Progenitor cell of endocrine pancreas (in vitro differentiated cells): ENCODE measurements around the gene TST. TPM values are rescaled to one million over a fixed set of nuclear protein-coding genes. Genes with fewer than 3 reads are reported as not detected.

Experiments used
- DNase-seq: peaks from one replicate; pipeline ENCODE4 v3.0.0; 2021; ENCODE audit warnings: low spot score; ENCODE audit not compliant: unreplicated experiment
- H3K27ac Mint-ChIP-seq: 2 replicates; pipeline ENCODE4 v1.8.0; 2021; ENCODE audit warnings: mild to moderate bottlenecking, moderate library complexity, mixed read lengths
- H3K27me3 Mint-ChIP-seq: 2 replicates; pipeline ENCODE4 v1.8.0; 2021; ENCODE audit warnings: mixed read lengths
- H3K36me3 Mint-ChIP-seq: 2 replicates; pipeline ENCODE4 v1.8.0; 2022; ENCODE audit warnings: mixed read lengths; ENCODE audit not compliant: insufficient read depth
- H3K4me1 Mint-ChIP-seq: 2 replicates; pipeline ENCODE4 v1.8.0; 2021; ENCODE audit warnings: low read depth, mixed read lengths
- H3K4me3 Mint-ChIP-seq: 2 replicates; pipeline ENCODE4 v1.8.0; 2021; ENCODE audit warnings: low read depth, mild to moderate bottlenecking, moderate library complexity, mixed read lengths
- H3K9me3 Mint-ChIP-seq: 2 replicates; pipeline ENCODE4 v1.8.0; 2021; ENCODE audit warnings: low read depth, mixed read lengths
- total RNA-seq: library from RNA; stranded (reverse); gene quantifications from 2 replicates; pipeline ENCODE4 v1.2.1, GENCODE V29; 2021
- TF ChIP-seq, protein P1 (sequence below): fragments of 200-600 bp; sonication (generic); IDR thresholded peaks from one replicate; pipeline ENCODE4 v1.5.0; 2021; ENCODE audit warnings: antibody characterized with exemption, mild to moderate bottlenecking; ENCODE audit not compliant: unreplicated experiment

The TST gene
- total RNA-seq, 1 donor from 2014 or later, result 44.5 TPM

DNA sequence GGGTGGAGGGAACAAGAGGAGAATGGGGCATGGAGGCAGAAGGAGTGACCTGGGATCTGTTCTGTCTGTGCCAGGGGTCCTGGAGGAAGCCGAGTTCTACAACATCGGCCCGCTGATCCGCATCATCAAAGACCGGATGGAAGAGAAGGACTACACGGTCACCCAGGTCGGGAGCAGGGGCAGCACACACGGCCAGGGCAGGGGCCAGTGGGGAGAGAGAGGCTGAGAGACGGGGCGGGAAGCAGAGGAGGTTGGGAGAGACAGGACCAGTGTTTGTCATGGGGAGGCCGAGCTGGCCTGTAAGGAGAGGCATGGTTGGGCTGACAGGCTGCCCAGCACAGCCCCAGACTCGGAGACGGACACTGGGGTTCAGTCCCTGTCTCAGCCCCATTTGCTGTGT, 37.0 kb upstream of the TST start:
- Mint-ChIP-seq H3K4me3 (no peak overlapping the region), H3K4me1 (peaks cover 5% of the 10 kb centered on the region), H3K27ac (no peak overlapping the region), H3K9me3 (no peaks in the 10 kb centered on the region), H3K36me3 (peaks cover 2% of the 10 kb centered on the region), H3K27me3 (peaks cover 4% of the 10 kb centered on the region)
- DNase-seq, result no peak
- TF ChIP-seq, protein P1, sequence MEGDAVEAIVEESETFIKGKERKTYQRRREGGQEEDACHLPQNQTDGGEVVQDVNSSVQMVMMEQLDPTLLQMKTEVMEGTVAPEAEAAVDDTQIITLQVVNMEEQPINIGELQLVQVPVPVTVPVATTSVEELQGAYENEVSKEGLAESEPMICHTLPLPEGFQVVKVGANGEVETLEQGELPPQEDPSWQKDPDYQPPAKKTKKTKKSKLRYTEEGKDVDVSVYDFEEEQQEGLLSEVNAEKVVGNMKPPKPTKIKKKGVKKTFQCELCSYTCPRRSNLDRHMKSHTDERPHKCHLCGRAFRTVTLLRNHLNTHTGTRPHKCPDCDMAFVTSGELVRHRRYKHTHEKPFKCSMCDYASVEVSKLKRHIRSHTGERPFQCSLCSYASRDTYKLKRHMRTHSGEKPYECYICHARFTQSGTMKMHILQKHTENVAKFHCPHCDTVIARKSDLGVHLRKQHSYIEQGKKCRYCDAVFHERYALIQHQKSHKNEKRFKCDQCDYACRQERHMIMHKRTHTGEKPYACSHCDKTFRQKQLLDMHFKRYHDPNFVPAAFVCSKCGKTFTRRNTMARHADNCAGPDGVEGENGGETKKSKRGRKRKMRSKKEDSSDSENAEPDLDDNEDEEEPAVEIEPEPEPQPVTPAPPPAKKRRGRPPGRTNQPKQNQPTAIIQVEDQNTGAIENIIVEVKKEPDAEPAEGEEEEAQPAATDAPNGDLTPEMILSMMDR, result no peak

DNA sequence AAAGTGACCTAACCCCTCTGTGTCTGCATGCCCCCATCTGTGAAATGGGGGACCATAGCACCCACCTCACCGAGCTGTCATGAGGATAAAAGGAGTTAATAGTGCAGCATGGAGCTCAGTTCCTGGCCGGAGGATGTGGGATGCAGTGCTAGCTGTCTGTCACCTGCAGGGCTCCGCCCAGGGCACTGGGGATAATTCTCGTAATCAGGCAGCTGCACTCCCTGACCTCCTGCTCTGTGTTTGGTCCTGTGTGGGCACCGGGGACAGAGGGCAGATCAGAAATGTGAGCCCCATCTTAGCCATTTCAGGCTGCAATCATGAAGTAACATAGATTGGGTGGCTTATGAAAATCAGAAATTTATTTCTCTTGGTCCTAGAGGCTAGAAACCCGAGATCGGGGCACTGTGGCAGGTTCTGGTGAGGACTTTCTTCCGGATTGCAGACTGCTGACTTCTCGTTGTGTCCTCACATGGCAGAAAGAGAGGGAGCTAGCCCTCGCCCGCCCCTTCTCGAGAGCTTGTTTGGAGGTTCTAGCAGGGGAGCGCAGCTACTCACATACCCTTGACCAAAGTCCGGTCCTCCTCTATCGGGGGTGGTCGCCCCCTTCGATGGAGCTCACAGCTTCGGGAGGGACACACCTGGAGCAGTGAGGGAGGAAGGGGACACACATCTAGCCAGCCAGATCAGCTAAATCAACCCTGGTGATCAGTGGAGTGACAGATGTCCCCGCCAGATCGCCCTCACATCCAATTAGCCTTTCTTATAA, 35.5 kb upstream of the TST start:
- no peaks in the 10 kb centered on the region for H3K9me3 Mint-ChIP-seq
- no peak overlapping the region for H3K27ac Mint-ChIP-seq
- H3K36me3 Mint-ChIP-seq, result peaks cover 2% of the 10 kb centered on the region
- H3K4me1 Mint-ChIP-seq, result peaks cover 6% of the 10 kb centered on the region
- H3K4me3 Mint-ChIP-seq, result no peak overlapping the region
- H3K27me3 Mint-ChIP-seq, result peaks cover 4% of the 10 kb centered on the region
- no peak for DNase-seq
- TF ChIP-seq, protein P1, result no peak

DNA sequence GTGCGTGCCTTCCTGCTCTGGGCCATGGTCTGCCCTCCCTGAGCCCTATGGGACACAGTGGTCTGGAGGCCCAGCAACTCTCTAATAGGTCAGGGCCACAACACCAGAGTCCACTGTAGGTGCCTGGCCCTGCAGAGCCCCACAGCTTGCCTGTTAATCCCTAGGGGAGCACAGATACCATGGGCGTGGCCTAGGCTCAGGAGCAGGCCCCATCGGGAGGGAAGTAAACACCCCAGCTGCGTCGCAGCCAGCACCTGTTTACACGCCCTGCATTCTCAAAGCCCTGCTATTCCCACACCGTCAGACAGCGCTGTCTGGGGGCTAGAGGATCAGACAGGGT, 34.8 kb upstream of the TST start:
- H3K27me3 Mint-ChIP-seq, result peaks cover 8% of the 10 kb centered on the region
- H3K4me1 Mint-ChIP-seq, result peaks cover 6% of the 10 kb centered on the region
- TF ChIP-seq, protein P1, result no peak
- H3K4me3 Mint-ChIP-seq, result no peak overlapping the region
- no peak overlapping the region for H3K27ac Mint-ChIP-seq
- no peaks in the 10 kb centered on the region for H3K9me3 Mint-ChIP-seq
- no peak for DNase-seq
- H3K36me3 Mint-ChIP-seq, result peaks cover 2% of the 10 kb centered on the region

DNA sequence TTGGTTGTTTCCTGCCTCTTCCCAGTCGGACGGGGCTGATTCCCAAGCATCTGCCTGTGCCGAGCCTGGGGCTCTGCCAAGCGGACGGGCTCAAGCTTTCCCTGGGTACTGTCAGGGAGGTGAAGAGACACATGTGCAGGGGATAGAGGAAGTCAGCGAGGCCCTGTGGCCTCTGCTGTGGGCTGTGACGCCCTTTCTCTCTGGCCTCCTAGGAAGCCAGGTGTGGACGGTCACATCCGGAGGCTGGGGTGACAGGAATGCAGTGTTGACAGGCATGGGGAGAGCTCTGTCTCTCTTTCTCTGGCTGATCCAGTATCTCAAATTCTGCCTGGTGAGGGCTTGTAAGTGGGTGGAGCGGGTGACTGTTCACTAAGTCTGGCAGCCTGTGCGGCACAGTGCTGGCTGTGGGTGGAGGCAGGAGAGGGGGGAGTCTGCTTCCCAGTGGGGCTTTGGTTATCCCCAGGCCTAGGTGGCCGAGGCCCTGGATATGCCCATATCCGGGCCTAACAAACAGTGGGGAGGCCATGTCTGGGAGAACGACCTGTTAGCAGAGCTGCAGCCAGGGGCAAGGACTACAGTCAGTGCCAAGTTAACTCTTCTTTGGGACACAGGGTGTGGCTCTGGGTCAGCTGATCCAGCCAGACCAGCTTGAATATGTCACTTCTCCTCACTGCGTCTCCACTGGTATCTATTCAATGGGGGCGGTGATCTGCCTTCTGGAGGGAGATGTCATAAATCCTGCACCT, 34.2 kb upstream of the TST start:
- Mint-ChIP-seq H3K4me1 (peaks cover 6% of the 10 kb centered on the region), H3K36me3 (peaks cover 2% of the 10 kb centered on the region), H3K9me3 (no peaks in the 10 kb centered on the region), H3K4me3 (no peak overlapping the region), H3K27me3 (peaks cover 8% of the 10 kb centered on the region), H3K27ac (no peak overlapping the region)
- no peak for DNase-seq
- TF ChIP-seq, protein P1, result no peak

DNA sequence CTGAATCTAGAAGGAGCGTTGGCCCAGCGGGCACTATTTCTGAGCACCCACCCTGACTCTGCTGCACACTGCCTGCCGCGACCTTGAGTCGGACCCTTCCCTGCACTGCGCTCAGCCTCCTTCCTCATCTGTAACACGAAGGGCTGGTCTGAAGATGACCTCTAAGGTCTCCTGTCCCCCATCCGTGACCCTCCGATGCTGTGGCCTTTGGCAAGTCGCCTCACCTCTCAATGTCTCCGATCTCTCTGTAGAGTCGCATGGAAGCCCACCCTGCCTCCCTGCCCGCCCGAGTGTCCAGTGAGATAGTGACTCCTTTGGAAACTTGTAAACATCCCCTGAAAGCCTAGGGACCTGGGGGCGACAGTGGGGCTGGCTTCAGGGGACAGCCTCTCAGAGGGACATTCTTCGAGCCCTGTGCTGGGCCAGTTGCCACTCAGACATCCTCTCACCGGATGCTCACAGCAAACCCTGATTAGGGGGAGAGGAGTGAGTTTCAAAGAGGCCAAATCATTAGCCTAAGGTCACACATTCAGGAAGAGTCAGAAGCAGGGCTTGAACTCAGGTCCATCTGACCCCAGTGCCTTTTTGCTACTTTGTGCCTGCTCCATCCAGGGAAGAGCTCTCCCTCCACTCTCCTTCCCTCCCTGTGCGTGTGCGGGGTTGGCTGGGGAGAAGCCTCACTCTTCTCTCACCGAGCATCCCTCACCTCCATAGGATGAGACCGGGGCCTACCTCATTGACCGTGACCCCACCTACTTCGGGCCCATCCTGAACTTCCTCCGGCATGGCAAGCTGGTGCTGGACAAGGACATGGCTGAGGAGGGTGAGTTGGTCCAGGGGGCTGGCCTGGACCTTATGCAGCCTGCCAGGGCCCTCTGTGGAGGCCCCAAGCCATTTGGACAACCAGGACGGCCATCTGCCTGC, 33.4 kb upstream of the TST start:
- Mint-ChIP-seq H3K36me3 (peaks cover 2% of the 10 kb centered on the region), H3K27ac (peak overlapping the region; percentile 55), H3K27me3 (peaks cover 8% of the 10 kb centered on the region), H3K4me3 (peak overlapping the region; percentile 70), H3K9me3 (no peaks in the 10 kb centered on the region), H3K4me1 (peaks cover 6% of the 10 kb centered on the region)
- DNase-seq, result no peak
- TF ChIP-seq, protein P1, result no peak
